ENCODE data around the gene STAB1.
A peak's percentile ranks its signal among the peaks of the same experiment; 100 is the strongest.

STAB1 gene

DNA sequence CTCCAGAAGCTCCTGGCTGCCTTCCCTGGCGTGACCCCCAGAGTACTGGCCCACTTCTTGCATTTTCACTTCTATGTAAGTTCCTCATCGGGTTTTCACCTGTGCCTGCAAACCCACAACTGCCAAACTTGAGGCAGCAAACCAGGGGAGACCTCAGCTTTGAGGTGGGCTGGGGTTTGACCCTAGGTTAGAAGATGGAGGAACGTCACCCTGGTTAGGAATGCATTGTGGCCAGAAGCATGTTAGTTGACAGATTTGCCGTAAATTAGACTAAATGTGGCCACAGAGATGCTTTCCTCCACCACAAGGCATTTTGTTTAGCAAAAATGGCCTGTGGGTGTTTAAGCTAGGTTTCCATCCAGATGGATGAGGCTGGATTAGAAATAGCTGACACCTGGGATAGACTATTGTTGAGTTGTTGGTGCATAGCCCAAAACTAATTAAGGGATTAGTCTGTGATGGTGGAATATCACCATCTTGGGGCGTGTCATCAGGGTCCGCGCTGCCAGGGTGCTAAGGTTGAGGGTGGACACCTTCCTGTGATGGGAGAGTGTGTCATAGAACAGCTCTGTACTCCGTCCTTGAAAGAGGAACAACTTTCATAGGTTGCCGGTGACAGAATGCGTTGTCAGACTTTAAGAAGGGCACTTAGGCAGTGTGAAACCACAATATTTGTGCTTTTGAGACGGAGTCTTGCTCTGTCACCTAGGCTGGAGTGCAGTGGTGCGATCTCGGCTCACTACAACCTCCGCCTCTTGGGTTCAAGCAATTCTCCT is 36.2 kb upstream of the STAB1 start:
- DNase-seq (ENCODE audit: low read depth in 2 of 3, low spot score in 1 of 3): no peak

DNA sequence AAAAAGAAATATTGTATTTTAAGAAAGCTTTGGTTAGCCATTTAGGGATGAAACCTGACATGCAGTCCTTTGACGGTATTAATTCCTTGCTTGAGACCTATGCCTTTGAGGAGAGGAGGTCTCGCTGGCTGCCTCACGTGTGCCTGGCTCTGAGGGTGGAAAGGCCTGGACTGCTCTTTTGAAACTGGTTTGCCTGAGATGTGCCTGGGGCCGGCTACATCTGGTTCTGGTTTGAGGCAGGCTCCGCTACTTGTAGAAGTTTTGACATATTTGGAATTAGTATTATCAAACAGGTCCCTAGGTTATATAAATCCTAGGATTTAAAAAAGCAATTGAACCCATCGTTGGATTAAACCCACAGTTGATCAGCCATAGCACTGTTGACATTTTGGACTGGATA is 33.3 kb upstream of the STAB1 start:
- DNase-seq (ENCODE audit: low read depth in 2 of 3, low spot score in 1 of 3): no peak

DNA sequence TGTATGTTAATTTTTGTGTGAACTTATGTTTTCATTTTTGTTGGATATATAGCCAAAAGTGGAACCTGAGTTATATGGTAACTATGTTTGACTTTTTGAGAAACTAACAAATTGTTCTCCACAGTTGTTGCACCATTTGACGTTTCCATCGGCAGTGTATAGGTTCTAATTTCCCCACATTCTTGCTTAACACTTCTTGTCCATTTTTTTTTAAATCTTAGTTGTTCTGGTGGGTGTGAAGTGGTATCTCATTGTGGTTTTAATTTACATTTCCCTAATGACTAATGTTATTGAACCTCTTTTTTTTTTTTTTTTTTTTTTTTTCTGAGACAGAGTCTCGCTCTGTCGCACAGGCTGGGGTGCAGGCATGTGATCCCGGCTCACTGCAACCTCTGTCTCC is 31.7 kb upstream of the STAB1 start:
- DNase-seq (ENCODE audit: low read depth in 2 of 3, low spot score in 1 of 3): no peak

DNA sequence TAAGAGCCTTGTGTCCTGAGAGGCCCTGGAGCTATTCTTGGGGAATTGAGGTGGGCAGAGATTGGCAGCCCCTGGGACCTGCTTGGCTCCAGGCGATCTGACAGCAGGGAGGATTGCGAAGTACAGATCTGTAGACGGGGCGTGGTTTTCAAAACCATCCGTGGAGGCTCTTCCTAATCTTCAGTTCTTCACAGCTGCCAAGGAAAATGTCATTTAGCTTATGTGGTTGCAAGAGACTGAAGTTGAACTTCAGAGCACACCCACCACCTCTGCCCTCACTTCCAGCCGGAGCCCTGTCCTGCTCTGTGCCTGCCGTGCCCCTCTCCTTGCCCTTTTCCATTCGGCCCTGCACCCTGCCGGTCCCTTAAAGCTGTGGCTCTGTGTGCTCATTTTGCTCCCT is 26.8 kb upstream of the STAB1 start:
- no peak for DNase-seq (ENCODE audit: low read depth in 2 of 3, low spot score in 1 of 3)

DNA sequence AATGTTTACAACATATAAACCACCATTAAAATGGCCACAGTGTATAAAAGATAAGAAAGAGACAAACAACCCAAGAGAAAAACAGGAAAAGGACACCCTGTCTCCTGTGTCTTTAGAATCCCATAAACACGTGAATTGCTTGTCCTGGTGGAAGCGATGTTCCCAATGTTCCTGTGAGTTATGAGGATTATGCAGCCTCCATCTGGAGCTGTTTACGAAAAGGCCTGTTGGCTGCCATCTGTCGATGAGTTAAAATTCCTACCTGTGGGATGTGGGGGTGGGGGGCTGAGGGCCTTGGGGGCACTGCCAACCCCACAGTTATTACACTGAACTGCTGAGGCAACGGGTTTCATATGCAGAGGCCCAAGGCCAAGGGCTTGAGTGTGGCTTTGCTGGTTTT is 26.1 kb upstream of the STAB1 start:
- no peak for DNase-seq (ENCODE audit: low read depth in 2 of 3, low spot score in 1 of 3)

DNA sequence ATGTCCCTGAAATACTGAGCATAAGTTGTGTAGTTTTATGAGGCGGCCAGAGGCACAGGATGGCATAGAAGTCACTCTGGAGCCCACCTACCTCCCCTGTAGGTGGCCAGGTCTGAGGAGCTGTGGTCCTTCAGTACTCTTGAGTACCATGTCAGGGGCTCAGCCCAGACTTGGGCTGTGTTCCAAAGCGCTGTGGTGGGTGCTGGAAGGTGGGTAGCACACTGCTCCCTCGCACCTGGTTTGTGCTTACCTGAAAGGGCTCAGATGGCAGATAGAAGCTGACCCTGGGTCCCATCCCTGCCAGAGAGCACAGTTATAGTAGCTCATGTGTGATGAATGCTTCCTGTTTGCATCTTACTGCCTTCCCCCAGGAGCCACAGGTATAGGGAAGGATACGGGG is 24.2 kb upstream of the STAB1 start:
- no peak for DNase-seq (ENCODE audit: low read depth in 2 of 3, low spot score in 1 of 3)

DNA sequence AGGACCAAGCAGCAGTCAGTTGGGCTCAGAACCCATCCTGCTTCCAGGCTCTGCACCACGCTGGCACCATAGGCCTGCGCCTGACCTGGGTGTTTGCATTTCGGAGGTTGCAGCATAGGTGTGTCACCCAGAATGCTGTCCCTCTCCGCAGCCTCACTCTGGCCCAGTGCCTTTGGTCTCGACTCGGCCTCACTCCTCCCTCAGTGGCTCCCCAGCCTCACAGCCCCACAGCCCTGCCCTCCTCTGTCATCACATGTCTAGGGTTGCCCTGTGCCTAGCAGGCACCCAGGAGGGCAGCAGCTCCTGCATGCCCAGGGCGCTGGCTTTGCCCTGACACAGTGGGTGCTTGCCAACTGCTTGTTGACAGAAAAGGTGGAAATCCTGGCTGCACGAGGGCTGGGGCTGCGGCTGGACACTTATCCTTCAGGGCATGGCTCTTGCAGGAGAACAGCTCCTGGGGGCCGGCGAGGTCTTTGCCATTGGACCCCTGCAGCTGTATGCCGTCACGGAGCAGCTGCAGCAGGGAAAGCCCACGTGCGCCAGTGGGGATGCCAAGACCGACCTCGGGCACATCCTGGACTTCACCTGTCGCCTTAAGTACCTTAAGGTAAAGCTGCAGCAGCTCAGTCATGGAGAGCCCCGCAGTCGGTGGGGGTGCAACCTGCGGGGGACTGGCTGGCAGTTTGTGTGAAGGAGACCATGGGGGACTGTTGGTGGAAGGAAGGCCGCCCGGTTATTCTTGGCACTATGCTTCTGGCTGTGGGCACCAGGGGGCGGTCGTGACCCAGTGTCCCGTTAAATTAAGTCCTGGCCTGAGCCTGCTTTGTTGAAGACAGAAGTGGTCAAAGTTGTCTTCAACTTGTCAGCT is 23.5 kb upstream of the STAB1 start:
- no peak for DNase-seq (ENCODE audit: low read depth in 2 of 3, low spot score in 1 of 3)

DNA sequence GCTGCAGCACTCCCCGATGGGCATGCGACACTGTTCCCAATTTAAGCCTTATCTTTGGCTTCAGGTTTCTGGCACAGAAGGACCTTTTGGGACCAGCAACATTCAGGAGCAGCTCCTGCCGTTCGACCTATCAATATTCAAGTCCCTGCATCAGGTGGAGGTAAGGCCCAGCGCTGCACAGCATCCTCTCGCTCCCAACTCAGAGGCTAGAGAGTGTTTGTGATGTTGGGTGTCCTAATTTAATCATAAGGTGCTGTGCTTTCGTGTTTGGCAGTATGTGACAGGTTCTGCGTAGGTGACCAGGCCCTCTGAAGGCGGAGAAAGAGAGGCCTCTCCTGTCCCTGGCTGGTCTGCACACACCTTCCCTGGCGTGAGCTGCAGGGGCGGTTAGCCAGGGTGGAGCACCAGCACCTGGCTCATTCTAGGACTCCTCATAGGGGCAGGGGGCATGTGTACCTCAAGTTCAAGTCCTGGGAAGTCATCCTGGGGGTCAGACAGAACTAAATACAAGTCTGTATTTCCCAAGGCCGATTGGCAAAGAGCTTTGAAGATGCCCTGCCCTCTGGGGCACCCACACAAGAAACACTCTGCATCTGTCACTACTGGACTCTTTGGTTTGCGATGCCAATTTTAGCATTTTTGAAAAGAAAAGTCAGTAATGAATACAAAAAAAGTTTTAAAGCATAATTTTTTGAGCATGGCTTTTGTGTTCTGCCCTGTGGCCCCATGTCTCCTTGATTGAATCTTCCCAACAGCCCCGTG is 22.7 kb upstream of the STAB1 start:
- no peak for DNase-seq (ENCODE audit: low read depth in 2 of 3, low spot score in 1 of 3)

DNA sequence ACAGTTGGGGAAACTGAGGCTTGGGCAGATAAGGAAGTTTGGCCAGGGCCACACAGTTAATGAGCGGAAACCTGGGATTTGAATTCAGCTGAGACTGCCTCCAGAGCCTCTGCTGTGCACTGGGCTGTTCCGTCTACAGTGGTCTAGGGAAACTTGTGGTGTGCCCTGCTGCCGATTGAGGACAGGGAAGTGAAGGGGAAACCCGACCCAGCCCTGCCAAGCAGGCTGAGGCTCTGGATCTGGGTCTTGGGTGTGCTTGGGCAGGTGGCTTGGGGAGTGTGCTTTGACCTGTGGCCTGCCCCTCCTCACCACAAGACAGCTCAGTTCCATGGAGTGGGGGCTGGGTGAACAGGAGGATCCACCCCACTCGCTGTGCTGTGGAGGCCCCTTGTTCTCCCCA is 22.1 kb upstream of the STAB1 start:
- no peak for DNase-seq (ENCODE audit: low read depth in 2 of 3, low spot score in 1 of 3)

DNA sequence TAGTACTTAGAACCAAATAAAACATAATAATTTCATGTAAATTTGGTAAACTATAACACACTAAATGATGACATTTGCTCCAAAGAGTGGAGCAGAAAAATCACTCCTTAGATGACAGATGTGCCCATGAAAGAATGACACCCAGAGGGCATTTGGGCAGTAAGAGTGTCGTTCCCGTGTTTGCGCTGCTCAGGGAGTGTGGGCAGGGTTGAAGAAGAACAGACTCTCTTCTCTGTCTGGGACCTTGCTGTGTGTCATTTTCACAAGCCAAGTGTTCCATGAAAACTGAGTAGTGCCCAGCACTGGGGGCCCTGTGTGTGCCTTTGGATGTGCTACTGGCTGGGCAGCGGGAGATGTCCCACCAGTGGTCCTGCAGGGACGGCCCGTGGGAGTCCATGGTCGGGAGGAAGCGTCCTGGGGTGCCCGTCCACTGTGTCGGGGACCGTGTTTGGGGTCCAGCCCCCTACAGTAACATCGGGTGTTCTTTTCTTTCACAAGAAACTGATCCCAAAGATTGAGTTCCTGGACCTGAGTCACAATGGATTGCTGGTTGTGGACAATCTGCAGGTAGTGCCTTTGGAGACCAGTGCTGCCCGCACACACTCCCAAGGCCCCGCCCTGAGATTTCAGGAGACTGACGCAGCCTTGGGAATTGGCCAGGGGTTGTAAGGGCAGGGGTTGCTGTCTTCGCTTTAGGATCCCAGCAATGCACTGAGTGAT is 17.9 kb upstream of the STAB1 start:
- no peak for DNase-seq (ENCODE audit: low read depth in 2 of 3, low spot score in 1 of 3)

DNA sequence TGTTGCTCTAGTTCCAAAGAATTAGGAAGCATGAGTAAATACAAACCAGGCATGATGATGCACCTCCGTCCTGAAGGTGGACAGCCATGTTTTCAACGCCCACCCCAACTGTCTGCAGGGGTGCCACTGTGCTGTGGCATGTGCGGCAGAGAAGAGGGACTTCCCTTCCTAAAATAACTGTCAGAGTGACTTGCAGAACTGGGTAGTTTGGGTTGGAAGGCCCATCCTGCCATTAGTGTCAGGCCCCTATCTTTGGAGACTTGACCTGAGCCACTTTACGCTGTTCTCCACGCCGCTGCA is 17.4 kb upstream of the STAB1 start:
- no peak for DNase-seq (ENCODE audit: low read depth in 2 of 3, low spot score in 1 of 3)

DNA sequence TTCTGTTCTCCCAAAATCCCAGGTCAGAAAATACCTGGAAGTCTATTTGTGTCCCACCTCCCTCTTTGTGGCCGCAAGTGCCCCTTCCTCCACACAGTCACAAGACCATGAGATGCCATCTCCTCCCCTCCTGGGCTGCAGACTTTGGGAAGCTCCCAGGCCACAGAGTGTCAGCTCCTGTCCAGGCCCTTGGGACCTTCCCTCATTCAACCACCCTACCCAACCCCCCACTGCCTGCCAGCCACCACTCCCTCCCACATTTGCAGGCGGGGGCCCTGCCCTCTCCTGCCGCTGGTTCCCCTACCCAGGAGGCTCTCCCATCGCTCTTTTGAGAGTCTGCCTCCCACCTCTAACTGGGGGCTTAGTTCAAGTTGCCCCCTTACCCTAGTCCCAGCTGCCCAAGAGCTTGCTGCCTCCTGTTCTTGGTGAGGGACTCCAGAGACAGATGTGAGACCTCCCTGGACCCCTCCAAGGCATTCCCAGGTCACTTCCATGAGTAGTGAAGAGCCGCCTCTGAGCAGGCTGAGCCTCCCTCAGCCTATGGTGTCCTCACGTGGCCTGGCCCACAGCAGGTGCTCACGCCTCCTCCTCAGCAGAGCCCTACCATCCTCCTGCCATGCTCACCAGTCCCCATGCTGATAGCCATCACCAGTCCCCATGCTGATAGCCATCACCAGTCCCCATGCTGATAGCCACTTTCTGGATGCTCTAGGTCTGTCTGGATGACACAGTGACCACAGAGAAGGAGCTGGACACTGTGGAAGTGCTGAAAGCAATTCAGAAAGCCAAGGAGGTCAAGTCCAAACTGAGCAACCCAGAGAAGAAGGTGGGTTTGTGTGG is 15.9 kb upstream of the STAB1 start:
- DNase-seq (ENCODE audit: low read depth in 2 of 3, low spot score in 1 of 3): no peak

DNA sequence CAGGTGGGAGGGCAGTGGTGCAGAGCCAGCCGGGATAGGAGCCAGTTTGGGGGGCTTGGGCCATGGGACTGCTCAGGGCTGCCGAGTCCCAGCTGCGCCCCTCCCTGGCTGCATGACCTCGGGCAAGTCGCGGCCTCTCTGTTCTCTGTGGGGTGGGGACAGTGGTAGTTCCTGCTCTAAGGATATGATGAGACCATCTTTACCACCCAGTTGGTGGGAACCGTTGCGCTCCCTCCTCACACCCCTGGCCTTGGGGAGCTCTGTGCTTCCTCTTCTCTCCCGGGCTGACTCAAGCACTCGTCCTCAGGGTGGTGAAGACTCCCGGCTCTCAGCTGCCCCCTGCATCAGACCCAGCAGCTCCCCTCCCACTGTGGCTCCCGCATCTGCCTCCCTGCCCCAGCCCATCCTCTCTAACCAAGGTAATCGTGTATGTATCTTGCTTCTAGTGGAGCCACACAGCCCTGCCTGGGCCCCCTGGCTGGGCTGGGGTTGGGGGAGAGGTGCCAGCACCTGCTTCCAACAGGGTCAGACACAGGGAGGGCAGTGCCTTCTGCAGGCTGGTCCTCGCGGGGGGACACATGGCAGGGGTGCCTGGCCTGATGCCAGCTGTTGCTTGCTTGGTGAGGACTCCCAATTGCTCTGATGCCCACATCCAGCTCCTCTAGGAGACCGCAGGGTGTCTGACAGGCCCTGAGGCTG is 15.1 kb upstream of the STAB1 start:
- no peak for DNase-seq (ENCODE audit: low read depth in 2 of 3, low spot score in 1 of 3)

DNA sequence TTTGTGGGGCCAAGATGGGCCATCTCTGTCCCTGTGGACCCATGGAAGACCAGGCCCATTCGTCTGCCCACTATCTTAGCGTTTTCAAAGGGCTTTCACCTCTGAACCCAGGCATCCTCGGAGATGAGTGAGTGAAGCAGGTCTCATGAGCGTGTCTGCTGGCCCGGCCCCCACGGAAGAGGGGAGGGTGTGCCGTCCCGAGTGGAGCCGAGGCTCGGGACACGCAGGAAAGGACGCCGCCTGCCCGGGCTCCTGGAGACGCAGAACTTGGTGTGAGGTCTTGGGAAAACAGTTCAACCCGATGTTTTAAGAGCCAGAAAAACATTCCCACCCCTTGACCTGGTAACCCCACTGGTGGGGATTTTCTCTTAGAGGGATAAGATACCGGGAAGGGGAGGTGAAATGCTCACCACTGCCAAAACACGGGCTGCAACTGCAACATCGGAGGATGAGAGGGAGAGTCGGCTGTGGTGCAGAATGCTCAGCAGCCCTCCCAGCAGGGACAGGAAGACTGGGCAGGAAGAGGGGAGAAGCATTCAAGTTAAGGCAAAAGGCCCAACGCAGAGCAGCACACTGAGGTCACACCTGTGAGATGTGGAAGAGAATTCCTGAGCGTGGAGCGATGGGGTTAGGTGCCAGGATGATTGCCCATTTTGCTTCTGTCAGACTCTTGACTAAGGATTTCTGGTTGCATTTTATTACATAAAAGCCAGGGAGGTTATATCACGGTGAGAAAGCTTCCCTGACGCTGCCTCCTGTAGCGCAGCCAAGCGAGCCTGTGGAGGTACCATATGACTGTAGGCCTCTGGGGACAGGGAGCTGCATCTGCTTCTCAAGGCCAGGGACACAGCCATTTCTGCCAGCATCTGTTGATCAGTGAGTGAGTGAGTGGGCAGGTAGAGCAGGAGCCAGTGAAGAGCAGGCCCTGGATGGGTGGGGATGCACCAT is 14.1 kb upstream of the STAB1 start:
- DNase-seq (ENCODE audit: low read depth in 2 of 3, low spot score in 1 of 3): no peak

DNA sequence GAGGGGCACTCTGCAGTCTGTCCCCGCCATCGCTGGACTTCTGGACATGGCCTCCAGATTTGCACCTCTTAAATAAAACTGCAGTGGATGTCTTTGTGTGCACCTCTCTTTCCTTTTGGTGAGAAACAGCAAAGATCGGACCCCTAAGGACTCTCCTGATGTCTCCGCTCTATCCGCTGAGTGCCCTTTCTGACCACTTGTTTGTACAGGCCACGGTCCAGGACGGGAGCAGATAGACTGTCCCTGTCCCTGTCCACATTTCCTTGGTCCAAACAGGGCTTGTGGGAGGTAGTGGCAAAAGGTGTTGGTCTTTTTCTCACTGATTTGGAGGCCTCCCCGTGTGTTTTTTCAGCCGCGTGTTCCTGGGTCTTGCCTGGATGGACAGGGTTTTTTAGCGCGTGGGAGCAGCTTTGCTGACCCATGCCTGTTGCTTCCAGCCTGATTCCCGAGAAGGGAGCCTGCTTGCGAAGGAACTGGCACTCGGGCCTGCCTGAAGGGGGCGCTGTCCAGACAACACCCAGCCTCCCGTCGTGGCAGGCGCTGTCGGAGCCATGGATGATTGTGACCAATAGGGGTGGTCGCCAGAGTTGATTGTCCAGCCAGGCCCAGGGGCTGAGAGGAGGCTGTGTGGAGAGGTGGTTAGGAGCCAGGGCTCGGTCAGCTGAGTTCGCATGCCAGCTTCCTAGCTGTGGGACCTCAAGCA is 13.2 kb upstream of the STAB1 start:
- DNase-seq (ENCODE audit: low read depth in 2 of 3, low spot score in 1 of 3): peak in 1 of 3 donors; percentile 12

DNA sequence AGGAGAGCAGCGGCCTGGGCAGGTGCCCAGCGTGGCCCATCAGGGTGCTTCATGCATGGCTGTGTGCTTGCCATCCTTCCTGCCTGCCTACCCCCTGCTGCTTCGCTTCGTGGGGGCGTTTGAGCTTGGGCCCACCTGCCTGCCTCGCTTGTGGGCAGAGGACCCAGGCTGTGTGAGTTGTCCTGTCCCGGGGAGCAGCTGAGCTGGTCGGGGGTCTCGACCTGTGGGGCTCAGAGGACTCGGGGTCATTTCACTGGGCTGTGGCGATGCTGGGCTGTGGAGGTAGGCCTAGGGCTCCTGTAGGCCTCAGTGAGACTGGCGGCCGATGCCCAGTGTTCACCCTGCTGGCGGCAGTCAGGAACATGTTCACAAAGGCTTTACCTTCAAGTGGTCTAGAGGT is 12.1 kb upstream of the STAB1 start:
- no peak for DNase-seq (ENCODE audit: low read depth in 2 of 3, low spot score in 1 of 3)

DNA sequence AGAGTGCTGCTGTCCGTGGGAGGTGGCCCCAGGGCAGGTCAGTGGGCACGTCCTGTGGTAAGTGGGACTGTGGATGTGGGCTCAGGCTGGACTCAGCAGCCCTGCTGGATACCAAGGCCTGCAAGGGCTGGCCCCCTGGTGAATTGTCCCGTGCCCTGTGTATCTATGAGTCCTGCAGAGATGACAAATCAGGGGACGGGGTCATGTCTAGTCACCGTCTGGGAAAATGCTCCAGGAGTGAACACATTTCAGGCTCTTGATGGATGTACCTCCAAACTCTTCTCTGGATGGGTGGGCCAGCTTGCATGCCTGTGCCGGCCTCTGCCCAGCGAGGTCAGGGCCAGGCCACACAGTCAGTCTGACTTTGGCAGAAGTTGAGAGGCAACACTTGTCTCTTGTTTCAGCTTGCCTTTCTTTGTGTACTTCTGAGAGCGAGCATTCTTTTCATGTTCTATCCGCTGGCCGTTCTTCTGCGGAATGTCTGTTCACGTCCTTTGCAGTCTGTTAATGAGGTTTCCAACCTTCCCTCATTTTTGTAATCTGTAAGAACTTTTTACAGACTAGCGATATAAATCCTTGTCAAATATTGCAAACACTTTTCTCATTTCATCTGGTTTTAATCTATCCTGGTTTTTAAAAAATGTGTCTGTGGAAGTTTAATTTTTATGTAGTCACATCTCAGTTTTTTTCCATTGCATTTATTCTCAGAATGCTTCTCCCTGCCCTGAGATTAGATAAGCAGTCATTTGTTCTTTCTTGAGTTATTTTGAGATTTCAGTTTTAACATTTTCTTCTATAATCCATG is 11.4 kb upstream of the STAB1 start:
- DNase-seq (ENCODE audit: low read depth in 2 of 3, low spot score in 1 of 3): no peak
